WERI-Rb-1 (cell line): ENCODE results near the gene AFF3.

Source experiments
- DNase-seq: peaks from one replicate; pipeline ENCODE4 v3.0.0-alpha.2; 2020
- H3K27ac ChIP-seq: fragments of 250-450 bp; sonication (Bioruptor Pico); 2 replicates; pipeline ENCODE4 v1.5.1; 2020; ENCODE audit warnings: mild to moderate bottlenecking, moderate library complexity
- H3K27me3 ChIP-seq: fragments of 250-450 bp; sonication (Bioruptor Pico); 2 replicates; pipeline ENCODE4 v1.5.1; 2021; ENCODE audit warnings: mild to moderate bottlenecking, low read depth, moderate library complexity; ENCODE audit not compliant: insufficient read depth, severe bottlenecking
- H3K36me3 ChIP-seq: fragments of 250-450 bp; sonication (Bioruptor Pico); 2 replicates; pipeline ENCODE4 v1.5.1; 2020; ENCODE audit warnings: mild to moderate bottlenecking, moderate library complexity
- H3K4me3 ChIP-seq: 2 replicates; pipeline ENCODE4 v1.5.1; 2011; ENCODE audit warnings: low read depth, mild to moderate bottlenecking, control low read depth, low read length
- H3K9me3 ChIP-seq: fragments of 250-450 bp; sonication (Bioruptor Pico); 2 replicates; pipeline ENCODE4 v1.5.1; 2021; ENCODE audit warnings: mild to moderate bottlenecking, moderate library complexity; ENCODE audit not compliant: severe bottlenecking
- CTCF ChIP-seq: IDR thresholded peaks from 2 replicates; pipeline ENCODE4 v1.5.1; 2011; ENCODE audit warnings: low read depth, mild to moderate bottlenecking, control low read depth, inconsistent platforms, low read length

AFF3 gene

GRCh38 chr2:99710721-99711120 is 431.7 kb downstream of the AFF3 start:
- no peaks in the 10 kb centered on the region for H3K36me3 ChIP-seq
- no peaks in the 10 kb centered on the region for H3K27me3 ChIP-seq
- no peak for TF ChIP-seq CTCF
- DNase-seq = no peak
- no peak overlapping the region for H3K4me3 ChIP-seq
- no peaks in the 10 kb centered on the region for H3K9me3 ChIP-seq
- H3K27ac ChIP-seq = no peak overlapping the region

GRCh38 chr2:99709229-99709628 is 433.2 kb downstream of the AFF3 start:
- no peaks in the 10 kb centered on the region for H3K9me3 ChIP-seq
- no peak overlapping the region for H3K4me3 ChIP-seq
- no peaks in the 10 kb centered on the region for H3K27me3 ChIP-seq
- no peak for TF ChIP-seq CTCF
- no peaks in the 10 kb centered on the region for H3K36me3 ChIP-seq
- no peak for DNase-seq
- H3K27ac ChIP-seq = no peak overlapping the region

DNA sequence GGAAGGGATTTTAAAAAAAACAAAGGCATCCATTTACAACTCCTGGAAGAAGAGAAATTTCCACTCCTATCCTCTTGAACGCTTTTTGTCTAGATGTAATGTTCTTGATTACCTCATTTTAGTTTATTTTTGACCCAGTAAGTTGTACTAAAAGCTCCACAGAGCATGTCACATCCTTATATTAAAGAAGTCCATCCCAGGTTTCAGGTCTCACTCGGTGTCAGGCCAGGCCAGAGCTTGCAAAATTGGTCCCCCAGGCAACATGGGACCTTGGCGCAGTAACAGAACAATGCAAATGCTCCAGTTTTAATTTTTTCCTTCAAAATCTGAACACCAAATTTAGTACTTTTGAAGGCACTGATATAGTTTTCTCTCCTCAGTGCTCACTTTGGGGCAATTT is 434.2 kb downstream of the AFF3 start:
- H3K9me3 ChIP-seq = no peaks in the 10 kb centered on the region
- H3K4me3 ChIP-seq = no peak overlapping the region
- no peaks in the 10 kb centered on the region for H3K27me3 ChIP-seq
- H3K27ac ChIP-seq = no peak overlapping the region
- no peak for TF ChIP-seq CTCF
- no peak for DNase-seq
- no peaks in the 10 kb centered on the region for H3K36me3 ChIP-seq

DNA sequence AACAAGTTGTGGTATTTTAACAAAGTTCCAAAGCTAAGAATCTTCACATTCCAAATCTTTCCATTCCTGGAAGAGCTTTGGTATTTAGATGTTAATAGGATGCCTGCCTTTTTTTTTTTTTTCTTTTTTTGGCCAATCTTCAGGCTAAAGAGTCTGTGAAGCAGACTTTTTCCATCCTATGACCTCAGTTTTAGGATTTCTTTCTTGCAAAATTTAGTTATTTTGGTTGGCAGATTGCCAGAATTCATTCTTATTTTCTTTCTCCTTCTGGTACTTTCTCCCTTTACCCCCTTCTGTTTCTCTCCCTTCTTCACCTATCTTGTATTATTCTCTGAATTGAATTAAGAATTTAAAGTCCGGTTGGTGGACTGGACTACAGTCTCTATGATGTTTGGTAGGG is 434.8 kb downstream of the AFF3 start:
- H3K4me3 ChIP-seq = no peak overlapping the region
- DNase-seq = no peak
- H3K27me3 ChIP-seq = no peaks in the 10 kb centered on the region
- no peaks in the 10 kb centered on the region for H3K9me3 ChIP-seq
- no peak for TF ChIP-seq CTCF
- H3K27ac ChIP-seq = no peak overlapping the region
- H3K36me3 ChIP-seq = no peaks in the 10 kb centered on the region

GRCh38 chr2:99706735-99707134 is 435.7 kb downstream of the AFF3 start:
- Histone ChIP-seq H3K9me3 (no peaks in the 10 kb centered on the region), H3K4me3 (no peak overlapping the region), H3K27me3 (no peaks in the 10 kb centered on the region), H3K36me3 (no peaks in the 10 kb centered on the region), H3K27ac (no peak overlapping the region)
- TF ChIP-seq CTCF = no peak
- DNase-seq = no peak

DNA sequence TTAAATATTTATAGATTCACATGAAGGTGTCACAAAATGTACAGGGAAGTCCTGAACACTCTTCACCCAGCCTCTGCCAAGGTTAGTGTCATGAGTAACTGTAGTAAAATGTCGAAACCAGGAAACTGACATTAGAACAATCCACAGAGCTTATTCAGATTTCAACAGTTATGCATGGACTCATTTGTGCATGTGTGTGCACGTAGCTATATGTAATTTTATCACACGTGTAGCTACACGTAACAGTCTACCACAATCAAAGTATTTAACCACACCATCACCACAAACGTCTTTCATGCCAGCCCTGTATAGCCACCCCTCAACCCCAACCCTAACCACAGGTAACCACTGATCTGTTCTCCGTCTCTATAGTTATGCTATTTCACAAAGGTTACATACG is 440.9 kb downstream of the AFF3 start:
- TF ChIP-seq CTCF = no peak
- Histone ChIP-seq H3K9me3 (no peaks in the 10 kb centered on the region), H3K36me3 (no peaks in the 10 kb centered on the region), H3K27me3 (no peaks in the 10 kb centered on the region), H3K27ac (no peak overlapping the region), H3K4me3 (no peak overlapping the region)
- no peak for DNase-seq
